GM12878 (cell line): Measurements from ENCODE around the gene PUM2. TPM values are rescaled to one million over a fixed set of nuclear protein-coding genes. Genes with fewer than 3 reads are reported as not detected.

ENCODE experiments used
- ATAC-seq: fragments of 200-7000 bp; cut with Tn5 transposase; 3 replicates; pipeline ENCODE4 v1.9.1; 2020; ENCODE audit warnings: mild to moderate bottlenecking, moderate library complexity
- BruUV-seq: library from RNA; stranded (reverse); fragments of 400-500 nt; replicated peaks from 2 replicates; lab custom pipeline; 2021; lab: Mats Ljungman, UMichigan
- CTCF ChIA-PET: fragments of 300-600 bp; sonication (Branson Sonifier 250); formaldehyde crosslinking; extraction: SDS; loops from one replicate; lab custom pipeline; 2021; ENCODE audit warnings: inconsistent platforms; lab: Yijun Ruan, JAX
- POLR2A ChIA-PET: fragments of 350-600 bp; formaldehyde crosslinking; extraction: SDS; loops from one replicate; lab custom pipeline; 2021; ENCODE audit warnings: inconsistent platforms; lab: Charles Lee
- RAD21 ChIA-PET: fragments of 300-600 bp; sonication (Branson Sonifier 250); formaldehyde crosslinking; loops from one replicate; lab custom pipeline; 2023; ENCODE audit warnings: antibody characterized with exemption; ENCODE audit not compliant: unreplicated experiment; lab: Charles Lee
- SMC1A ChIA-PET: fragments of 300-600 bp; sonication (Branson Sonifier 250); formaldehyde crosslinking; loops from one replicate; lab custom pipeline; 2023; ENCODE audit not compliant: unreplicated experiment, uncharacterized antibody; lab: Charles Lee
- DNase-seq: peaks from one replicate; pipeline ENCODE4 v3.0.0-alpha.2; 2011; ENCODE audit warnings: low read depth, low spot score
- FAIRE-seq: peaks from 3 replicates; lab custom pipeline; 2011; peaks lifted over from hg19 to GRCh38; lab: Jason Lieb, UNC
- H2AFZ ChIP-seq: 2 replicates; pipeline ENCODE4 v1.6.0; 2011; ENCODE audit warnings: low read depth, low read length, control low read depth; ENCODE audit not compliant: control insufficient read depth
- H3K27ac ChIP-seq: 2 replicates; pipeline ENCODE4 v1.5.1; 2011; ENCODE audit warnings: control low read depth; ENCODE audit not compliant: control insufficient read depth, insufficient read depth
- H3K27me3 ChIP-seq, 2 experiments: replicated peaks in 1 of 2; 2 replicates each; pipeline versions ENCODE4 v1.6.0 to v1.6.1; 2011; ENCODE audit warnings: low read length in 1 of 2; ENCODE audit not compliant: control insufficient read depth in 2 of 2, insufficient read depth in 2 of 2
- H3K36me3 ChIP-seq, 2 experiments: 2 replicates each; pipeline ENCODE4 v1.5.1; 2011; ENCODE audit warnings: low read length in 1 of 2; ENCODE audit not compliant: control insufficient read depth in 2 of 2, insufficient read depth in 2 of 2
- H3K4me1 ChIP-seq: 2 replicates; pipeline ENCODE4 v1.6.1; 2011; ENCODE audit warnings: mild to moderate bottlenecking, low read length, moderate library complexity, mixed read lengths; ENCODE audit not compliant: control insufficient read depth, insufficient read depth
- H3K4me2 ChIP-seq: 2 replicates; pipeline ENCODE4 v1.6.0; 2011; ENCODE audit warnings: control low read depth; ENCODE audit not compliant: control insufficient read depth, insufficient read depth
- H3K4me3 ChIP-seq: fragments of 200-600 bp; sonication (generic); 2 replicates; pipeline ENCODE4 v1.5.1; 2016
- H3K79me2 ChIP-seq: 2 replicates; pipeline ENCODE4 v1.6.0; 2011; ENCODE audit warnings: low read length; ENCODE audit not compliant: control insufficient read depth, insufficient read depth
- H3K9ac ChIP-seq: 2 replicates; pipeline ENCODE4 v1.8.0; 2011; ENCODE audit warnings: low read length, control low read depth, mixed read lengths; ENCODE audit not compliant: control insufficient read depth, insufficient read depth
- H3K9me3 ChIP-seq: replicated peaks from 3 replicates; pipeline ENCODE4 v1.5.1; 2011; ENCODE audit warnings: mild to moderate bottlenecking, low read length; ENCODE audit not compliant: control insufficient read depth, insufficient read depth
- H4K20me1 ChIP-seq: 2 replicates; pipeline ENCODE4 v1.6.0; 2011; ENCODE audit not compliant: control insufficient read depth, insufficient read depth
- CREB1 ChIP-seq: IDR thresholded peaks from 2 replicates; pipeline ENCODE4 v1.6.1; 2012; ENCODE audit warnings: low read depth, mild to moderate bottlenecking, inconsistent platforms
- CTCF ChIP-seq, 3 experiments: IDR thresholded peaks in 2 of 3; conservative IDR thresholded peaks in 1 of 3; 2 replicates each; pipeline ENCODE4 v1.5.1; 2011; ENCODE audit warnings: low read depth in 3 of 3, low read length in 3 of 3, mild to moderate bottlenecking in 3 of 3, control low read depth in 2 of 3, moderate library complexity in 2 of 3, inconsistent platforms in 1 of 3, mixed read lengths in 1 of 3; ENCODE audit not compliant: control insufficient read depth in 2 of 3, insufficient read depth in 1 of 3; ENCODE audit errors: extremely low read depth in 1 of 3
- EGR1 ChIP-seq, 2 experiments: IDR thresholded peaks; 1 replicate in 1 of 2; 2 replicates in 1 of 2; pipeline ENCODE4 v1.6.1; 2011 to 2012; ENCODE audit warnings: low read depth in 2 of 2, low read length in 2 of 2, borderline replicate concordance in 1 of 2, mild to moderate bottlenecking in 1 of 2, moderate library complexity in 1 of 2
- FOS ChIP-seq: IDR thresholded peaks from 3 replicates; pipeline ENCODE4 v1.6.1; 2011; ENCODE audit warnings: borderline replicate concordance; ENCODE audit not compliant: insufficient read length; ENCODE audit errors: extremely low read depth
- HSF1 ChIP-seq: fragments of 150-350 bp; IDR thresholded peaks from 2 replicates; pipeline ENCODE4 v1.6.1; 2014; ENCODE audit warnings: mild to moderate bottlenecking, low read depth, low read length
- IKZF2 ChIP-seq, 2 experiments: fragments of 450-650 bp; IDR thresholded peaks; 2 replicates each; pipeline ENCODE4 v1.6.1; 2017; ENCODE audit warnings: mild to moderate bottlenecking in 2 of 2, moderate library complexity in 2 of 2
- KAT2A ChIP-seq: conservative IDR thresholded peaks from 2 replicates; pipeline ENCODE4 v1.6.1; 2011; ENCODE audit warnings: low read depth, low read length; ENCODE audit not compliant: control insufficient read depth
- PAX5 ChIP-seq: IDR thresholded peaks from 2 replicates; pipeline ENCODE4 v1.6.1; 2011; ENCODE audit warnings: low read depth, low read length, borderline replicate concordance
- PML ChIP-seq: IDR thresholded peaks from 2 replicates; pipeline ENCODE4 v1.6.1; 2012; ENCODE audit warnings: low read length, inconsistent platforms
- RCOR1 ChIP-seq: conservative IDR thresholded peaks from 2 replicates; pipeline ENCODE4 v1.6.1; 2012; ENCODE audit warnings: low read depth, low read length, improper control_type of control experiment
- SMAD5 ChIP-seq: IDR thresholded peaks from 2 replicates; pipeline ENCODE4 v1.6.1; 2016; ENCODE audit warnings: antibody characterized with exemption, low read depth
- SMARCA5 ChIP-seq: fragments of 450-650 bp; IDR thresholded peaks from 2 replicates; pipeline ENCODE4 v1.6.1; 2017; ENCODE audit warnings: mild to moderate bottlenecking
- SMC3 ChIP-seq: IDR thresholded peaks from 2 replicates; pipeline ENCODE4 v1.6.1; 2011; ENCODE audit warnings: low read length, improper control_type of control experiment, borderline replicate concordance
- SREBF1 ChIP-seq: IDR thresholded peaks from 2 replicates; pipeline ENCODE4 v1.6.1; 2012; ENCODE audit warnings: mild to moderate bottlenecking, low read length
- STAT1 ChIP-seq: fragments of 450-650 bp; conservative IDR thresholded peaks from 2 replicates; pipeline ENCODE4 v1.6.1; 2014; ENCODE audit warnings: antibody characterized with exemption, mild to moderate bottlenecking
- YY1 ChIP-seq: IDR thresholded peaks from 2 replicates; pipeline ENCODE4 v1.6.1; 2011; ENCODE audit warnings: low read depth, mild to moderate bottlenecking, low read length
- WGBS: methylation state at CpG from one replicate; pipeline ENCODE4 v1.1.6; 2016; ENCODE audit warnings: low lambda C conversion rate; ENCODE audit not compliant: insufficient replicate concordance, insufficient coverage; ENCODE audit errors: missing lambda C conversion rate; 5-methylcytosine and 5-hydroxymethylcytosine counted together
- in situ Hi-C: fragments of 300-500 bp; cut with MboI; formaldehyde crosslinking; loops from 9 replicates; pipeline ENCODE4 v1.14.3; 2018; ENCODE audit warnings: mixed read lengths
- intact Hi-C: fragments of 100-400 bp; cut with micrococcal nuclease; formaldehyde crosslinking; loops from one replicate; pipeline ENCODE4 v1.14.2; 2022; ENCODE audit not compliant: unreplicated experiment
- polyA plus RNA-seq, 11 experiments: library from polyadenylated mRNA; depleted of rRNA in 4 of 11; unstranded in 6 of 11; stranded (reverse) in 5 of 11; fragments of >200 nt; fragmentation: Nextera tagmentation in 4 of 11; fragmentation: Illumina TruSeq in 1 of 11; extraction: Ambion mirVana in 4 of 11; extraction: Trizol in 1 of 11; gene quantifications; 1 replicate in 1 of 11; 2 replicates in 10 of 11; pipeline versions ENCODE4 v1.2.1 to v1.2.3, GENCODE V29; 2011 to 2016; ENCODE audit warnings: inconsistent platforms in 2 of 11, missing spikeins in 2 of 11, low read depth in 1 of 11
- total RNA-seq, 4 experiments: library from RNA; depleted of rRNA in 3 of 4; stranded (reverse); fragments of >200 nt in 3 of 4; fragmentation: Illumina TruSeq in 1 of 4; extraction: Trizol in 1 of 4; gene quantifications; 2 replicates each; pipeline versions ENCODE4 v1.2.1 to v1.2.3, GENCODE V29; 2013 to 2021

PUM2 gene
- total and polyA plus RNA-seq, 10 of the 15 experiments (the other 5 are each of a cell fraction or from before 2014, with no cell fraction given) = 14.5 to 87.6 (median 29.4) TPM

- H3K9ac ChIP-seq = peak overlapping the region; percentile 15; the same call in 1 of the 2 replicates
- SMC1A ChIA-PET = interaction anchor here (0.6 to 9.6 kb wide), 24 partner anchors 9 to 324 kb away, joined by 3 to 191 read pairs (median 4); partner anchors contain the start of gene TTC32
- peaks cover 28% of the 10 kb centered on the region for H3K79me2 ChIP-seq
- no peaks in the 10 kb centered on the region; a peak in 1 of 4 replicates for H3K27me3 ChIP-seq
- no peaks in the 10 kb centered on the region for H3K36me3 ChIP-seq
- CTCF ChIA-PET = interaction anchor here (0.6 to 7.5 kb wide), 41 partner anchors 8 to 332 kb away, joined by 3 to 284 read pairs (median 5); partner anchors contain the start of gene WDR35
- in situ Hi-C loops = no loop called here
- H4K20me1 ChIP-seq = no peaks in the 10 kb centered on the region
- peak overlapping the region; percentile 73; the same call in 1 of the 2 replicates for H3K4me3 ChIP-seq
- peak; percentile 23 for FAIRE-seq
- no peak overlapping the region for H3K27ac ChIP-seq
- intact Hi-C loops = loop anchor here (1.0 kb wide), 1 partner anchor 90 kb away; no protein-coding TSS in a partner anchor
- BruUV-seq = no TSS peak
- H2AFZ ChIP-seq = peak overlapping the region; percentile 77
- POLR2A ChIA-PET = interaction anchor here (0.6 to 1.6 kb wide), 8 partner anchors 11 to 179 kb away, joined by 3 to 5 read pairs (median 4); no protein-coding TSS in a partner anchor
- WGBS = 5% methylated on average over 60 of the region's 66 CpGs
- peak; percentile 81 for ATAC-seq
- H3K4me1 ChIP-seq = peaks cover 29% of the 10 kb centered on the region
- H3K9me3 ChIP-seq = no peaks in the 10 kb centered on the region
- no peak for DNase-seq
- peak overlapping the region; percentile 99 for H3K4me2 ChIP-seq
- RAD21 ChIA-PET = interaction anchor here (0.6 to 7.0 kb wide), 43 partner anchors 11 to 1840 kb away, joined by 3 to 156 read pairs (median 5); partner anchors contain the start of genes LAPTM4A and MATN3
- TF ChIP-seq FOS = no peak
- no peak for TF ChIP-seq SMAD5
- peak; percentile 82 for TF ChIP-seq SMC3
- TF ChIP-seq STAT1 = no peak
- TF ChIP-seq PML = no peak
- 0 out of 2 replicates have a peak, but pooled peaks have one; percentile 22 for TF ChIP-seq PAX5
- TF ChIP-seq RCOR1 = 0 out of 2 replicates have a peak, but pooled peaks have one; percentile 21
- TF ChIP-seq SMARCA5 = peak; percentile 54; the same call in 1 of the 2 replicates
- TF ChIP-seq SREBF1 = no peak
- TF ChIP-seq HSF1 = no peak
- TF ChIP-seq CREB1 = 0 out of 2 replicates have a peak, but pooled peaks have one; percentile 14
- TF ChIP-seq IKZF2 (IDR thresholded peaks at IDR 0.05) = peak; percentile 34 to 43; a peak in 2 of 4 replicates
- TF ChIP-seq CTCF (IDR thresholded peaks at IDR 0.05 in 2 of 3, conservative IDR thresholded peaks at IDR 0.05 in 1 of 3; ENCODE audit: control insufficient read depth in 2 of 3, extremely low read depth in 1 of 3, insufficient read depth in 1 of 3, low read depth in 3 of 3, low read length in 3 of 3) = peak; percentile 61 to 90 (median 84)
- TF ChIP-seq YY1 = peak; percentile 48; the same call in 1 of the 2 replicates
- no peak for TF ChIP-seq KAT2A
- TF ChIP-seq EGR1 (IDR thresholded peaks at IDR 0.05; ENCODE audit: borderline replicate concordance in 1 of 2, low read depth in 2 of 2, low read length in 2 of 2) = peak in 1 of 2 experiments; percentile 64; a peak in 1 of 3 replicates
Observed at GRCh38 chr2:20225294-20226151, 125.1 kb downstream of the PUM2 start.
